Anterior cingulate cortex (tissue), 58 donors: Measurements from ENCODE around the gene GMIP.

ENCODE experiments used
- DNase-seq, 58 donors: peaks; one replicate each; lab custom pipeline; 2025; lab: John Stamatoyannopoulos, UW

Gene GMIP

GRCh38 chr19:19659646-19660245 is 16.3 kb upstream of the GMIP start:
- no peak for DNase-seq

- DNase-seq: peak in 44 of 58 donors; percentile 6 to 84 (median 48)
Observed at GRCh38 chr19:19657397-19657783, 13.9 kb upstream of the GMIP start.

GRCh38 chr19:19656451-19657396 is 13.3 kb upstream of the GMIP start:
- DNase-seq: no peak

GRCh38 chr19:19655641-19656343 is 12.3 kb upstream of the GMIP start:
- DNase-seq: no peak

- DNase-seq: no peak
Observed at GRCh38 chr19:19655051-19655594, 11.7 kb upstream of the GMIP start.

- no peak for DNase-seq
Observed at GRCh38 chr19:19654441-19654840, 11.0 kb upstream of the GMIP start.

DNA sequence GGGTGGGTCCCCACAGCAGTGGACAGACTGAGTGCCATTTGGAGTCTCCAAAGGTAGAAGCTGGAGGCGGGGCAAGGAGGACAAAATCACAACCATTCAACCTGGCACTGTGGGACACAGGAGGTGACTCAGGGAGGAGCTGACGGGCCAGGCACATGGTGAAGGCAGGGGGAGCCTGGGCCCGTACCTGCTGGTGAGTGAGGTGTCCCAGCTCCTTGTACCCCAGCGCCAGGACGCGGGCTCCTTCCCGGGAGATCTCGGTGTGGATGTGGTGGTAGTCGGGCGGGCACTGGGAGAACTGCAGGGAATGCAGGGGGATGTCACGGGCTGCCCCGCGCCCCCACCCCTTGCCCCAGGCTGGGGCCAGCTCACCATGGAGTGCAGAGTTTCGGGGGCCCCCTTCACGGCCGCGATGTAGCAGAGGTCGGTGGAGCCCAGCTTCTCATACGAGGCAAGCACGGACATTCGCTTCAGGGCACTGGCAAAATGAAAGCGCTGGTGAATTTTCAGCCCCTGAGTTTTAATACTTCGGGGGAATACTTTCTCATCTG is 10.2 kb upstream of the GMIP start:
- DNase-seq: no peak

- no peak for DNase-seq
Observed at GRCh38 chr19:19652482-19653295, 9.2 kb upstream of the GMIP start.

GRCh38 chr19:19651076-19651475 is 7.6 kb upstream of the GMIP start:
- peak in 48 of 58 donors; percentile 8 to 73 (median 42) for DNase-seq

- peak in 3 of 58 donors; percentile 12 to 32 (median 22) for DNase-seq
Observed at GRCh38 chr19:19650331-19650730, 6.9 kb upstream of the GMIP start.

DNA sequence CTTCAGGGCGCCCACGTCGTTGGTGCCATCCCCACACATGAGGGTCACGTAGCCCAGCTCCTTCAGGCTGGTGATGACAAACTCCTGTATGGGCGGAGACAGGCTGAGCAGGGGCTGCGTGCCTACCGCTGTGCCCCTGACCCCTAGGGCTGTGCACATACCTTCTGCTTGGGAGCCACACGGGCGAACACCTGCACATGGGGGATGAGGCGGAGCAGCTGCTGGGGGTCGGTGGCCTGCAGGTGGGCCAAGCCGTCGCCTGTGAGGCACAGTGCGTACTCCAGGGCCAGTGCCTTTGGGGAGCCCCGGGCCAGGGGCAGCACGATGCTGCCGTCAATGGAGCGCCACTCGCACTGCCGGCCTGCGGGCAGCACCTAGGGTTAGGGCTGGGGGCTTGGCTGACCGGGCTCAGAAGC is 6.1 kb upstream of the GMIP start:
- DNase-seq: no peak

GRCh38 chr19:19649155-19649554 is 5.7 kb upstream of the GMIP start:
- no peak for DNase-seq

GRCh38 chr19:19647037-19647835 is 3.8 kb upstream of the GMIP start:
- DNase-seq: no peak

DNA sequence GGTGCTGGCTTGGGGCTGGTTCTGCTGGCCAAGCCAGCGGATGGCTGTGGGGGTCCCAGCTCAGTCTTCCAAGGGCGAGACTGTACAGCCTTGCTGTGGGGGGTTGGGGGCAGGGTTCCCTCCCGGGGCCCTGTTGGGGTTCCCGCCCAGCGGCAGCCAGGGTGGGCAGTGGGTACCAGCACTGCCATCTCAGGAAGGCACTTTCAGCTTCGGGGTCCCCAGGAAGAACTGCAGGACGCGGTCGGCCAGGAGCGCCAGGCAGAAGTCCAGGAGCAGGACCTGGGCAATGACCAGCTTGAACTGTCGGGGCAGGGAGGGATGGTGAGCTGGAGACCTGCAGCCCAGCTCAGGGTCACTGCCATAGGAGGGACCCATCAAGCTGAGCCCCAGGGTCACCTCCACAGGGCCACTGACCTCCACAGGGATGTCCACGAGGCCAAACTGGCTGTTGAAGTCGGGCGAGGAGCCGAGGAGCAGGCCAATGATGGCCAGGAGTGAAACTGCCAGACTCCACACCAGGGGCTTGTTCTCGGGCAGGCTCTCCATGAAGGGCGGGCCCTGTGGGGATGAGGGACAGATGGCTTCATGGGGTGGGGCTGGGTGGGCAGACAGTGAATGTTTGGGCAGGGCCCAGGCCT is 1.9 kb upstream of the GMIP start:
- DNase-seq: no peak

- peak in 1 of 58 donors; percentile 31 for DNase-seq
Observed at GRCh38 chr19:19644054-19644388, 564 bp upstream of the GMIP start.

DNA sequence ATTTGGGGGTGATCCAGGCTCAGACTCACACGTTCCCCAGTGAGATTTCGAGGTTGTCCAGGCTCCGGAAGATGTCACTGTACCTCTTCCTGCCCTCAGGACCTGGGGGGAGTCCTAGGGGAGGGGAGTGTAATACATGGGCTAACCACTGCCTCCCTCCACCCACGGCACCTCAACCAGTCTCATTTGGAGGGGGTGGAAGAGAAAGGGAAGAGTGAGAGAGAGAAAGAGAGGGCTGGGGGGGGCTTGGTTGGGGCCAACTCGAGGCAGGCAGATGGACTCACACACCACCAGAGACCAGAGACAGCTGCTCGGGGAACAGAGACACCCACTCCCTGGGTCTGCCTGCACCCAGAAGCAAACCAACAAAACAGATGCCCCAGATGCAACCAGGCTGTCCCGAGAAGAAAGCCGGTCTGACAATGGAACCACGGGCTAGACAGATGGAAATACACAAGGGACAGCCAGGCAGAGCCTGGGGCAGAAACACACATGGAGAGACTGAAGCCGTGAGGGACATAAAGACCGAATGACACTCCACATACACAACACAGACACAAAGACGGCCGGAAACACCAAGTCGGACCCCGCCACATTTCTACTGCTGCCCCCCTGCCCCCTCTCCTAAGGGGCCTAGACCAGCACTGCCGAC is 825 bp downstream of the GMIP start:
- DNase-seq: peak in 4 of 58 donors; percentile 13 to 30 (median 18)

GRCh38 chr19:19637523-19638251 is 5.8 kb downstream of the GMIP start:
- DNase-seq: no peak
